Panc1 (cell line): ENCODE results near the gene KRTCAP2. TPM values are rescaled to one million over a fixed set of nuclear protein-coding genes. Genes with fewer than 3 reads are reported as not detected.
"Not testable (repeated sequence)": the region's sequence is repeated elsewhere in the genome, so short reads cannot be mapped to it uniquely, and the experiment has no call there.

Experiments used
- ATAC-seq: fragments of 200-7000 bp; cut with Tn5 transposase; 2 replicates; pipeline ENCODE4 v1.9.1; 2020; ENCODE audit warnings: mild to moderate bottlenecking, moderate library complexity
- BruUV-seq: library from RNA; stranded (reverse); fragments of 400-500 nt; replicated peaks from 2 replicates; lab custom pipeline; 2021; lab: Mats Ljungman, UMichigan
- CTCF ChIA-PET: fragments of 300-600 bp; sonication (Branson Sonifier 250); formaldehyde crosslinking; loops from one replicate; lab custom pipeline; 2022; ENCODE audit warnings: antibody characterized with exemption; lab: Charles Lee
- POLR2A ChIA-PET: fragments of 300-600 bp; sonication (Branson Sonifier 250); formaldehyde crosslinking; loops from one replicate; lab custom pipeline; 2022; ENCODE audit warnings: antibody characterized with exemption; lab: Charles Lee
- DNase-seq: peaks from one replicate; pipeline ENCODE4 v3.0.0-alpha.2; 2010; ENCODE audit warnings: low read depth, low spot score
- H3K27ac ChIP-seq: 2 replicates; pipeline ENCODE4 v1.5.1; 2011; ENCODE audit warnings: mild to moderate bottlenecking, low read length, inconsistent platforms
- H3K27me3 ChIP-seq: fragments of 200-500 bp; sonication (Bioruptor generic); 2 replicates; pipeline ENCODE4 v1.6.0; 2014; ENCODE audit warnings: low read length, inconsistent platforms; ENCODE audit not compliant: control insufficient read depth, insufficient read depth
- H3K36me3 ChIP-seq: fragments of 200-500 bp; sonication (Bioruptor generic); 2 replicates; pipeline ENCODE4 v1.5.1; 2014; ENCODE audit warnings: inconsistent platforms, mild to moderate bottlenecking, low read length, moderate library complexity; ENCODE audit not compliant: control insufficient read depth, insufficient read depth
- H3K4me1 ChIP-seq: 2 replicates; pipeline ENCODE4 v1.5.1; 2011; ENCODE audit warnings: inconsistent platforms, mild to moderate bottlenecking, low read length, moderate library complexity; ENCODE audit not compliant: control insufficient read depth, insufficient read depth
- H3K4me3 ChIP-seq, 2 experiments: 2 replicates each; pipeline ENCODE4 v1.5.1; 2011 to 2012; ENCODE audit warnings: low read depth in 2 of 2, low read length in 2 of 2, mild to moderate bottlenecking in 2 of 2, inconsistent platforms in 1 of 2, moderate library complexity in 1 of 2
- H3K9me3 ChIP-seq: fragments of 200-500 bp; sonication (Bioruptor generic); 2 replicates; pipeline ENCODE4 v1.5.1; 2014; ENCODE audit warnings: low read depth, mild to moderate bottlenecking, inconsistent platforms, low read length, moderate library complexity; ENCODE audit not compliant: control insufficient read depth, insufficient read depth
- POLR2AphosphoS5 ChIP-seq: IDR thresholded peaks from 2 replicates; pipeline ENCODE4 v1.6.1; 2012; ENCODE audit warnings: mild to moderate bottlenecking, low read depth, low read length, moderate library complexity
- SIN3A ChIP-seq: IDR thresholded peaks from 2 replicates; pipeline ENCODE4 v1.6.1; 2012; ENCODE audit warnings: low read depth, mild to moderate bottlenecking, low read length, moderate library complexity, borderline replicate concordance; ENCODE audit not compliant: insufficient read depth
- TCF7L2 ChIP-seq: IDR thresholded peaks from 2 replicates; pipeline ENCODE4 v1.6.1; 2011; ENCODE audit warnings: mild to moderate bottlenecking, low read depth, low read length, inconsistent platforms
- in situ Hi-C: cut with HindIII; loops from 2 replicates; pipeline ENCODE4 v1.10.0; 2016; ENCODE audit warnings: low sequenced_read_pairs, low pct_unique_long_range_greater_than_20kb
- intact Hi-C: fragments of 100-400 bp; cut with micrococcal nuclease; formaldehyde crosslinking; loops from one replicate; pipeline ENCODE4 v1.10.0; 2022; ENCODE audit not compliant: unreplicated experiment
- total RNA-seq: library from RNA; stranded (reverse); gene quantifications from one replicate; pipeline ENCODE4 v1.2.1, GENCODE V29; 2021; ENCODE audit not compliant: unreplicated experiment
- TF ChIP-seq, protein P1 (sequence below): fragments of 450-650 bp; IDR thresholded peaks from 2 replicates; pipeline ENCODE4 v1.5.1; 2017; ENCODE audit warnings: mild to moderate bottlenecking
- TF ChIP-seq, protein P2 (sequence below), 2 experiments: IDR thresholded peaks; 2 replicates each; pipeline ENCODE4 v1.6.1; 2011 to 2012; ENCODE audit warnings: low read depth in 2 of 2, control low read depth in 1 of 2, low read length in 1 of 2, mild to moderate bottlenecking in 1 of 2, moderate library complexity in 1 of 2; ENCODE audit not compliant: insufficient read depth in 1 of 2

The KRTCAP2 gene
- total RNA-seq, 1 experiment from 2014 or later = 155 TPM

DNA sequence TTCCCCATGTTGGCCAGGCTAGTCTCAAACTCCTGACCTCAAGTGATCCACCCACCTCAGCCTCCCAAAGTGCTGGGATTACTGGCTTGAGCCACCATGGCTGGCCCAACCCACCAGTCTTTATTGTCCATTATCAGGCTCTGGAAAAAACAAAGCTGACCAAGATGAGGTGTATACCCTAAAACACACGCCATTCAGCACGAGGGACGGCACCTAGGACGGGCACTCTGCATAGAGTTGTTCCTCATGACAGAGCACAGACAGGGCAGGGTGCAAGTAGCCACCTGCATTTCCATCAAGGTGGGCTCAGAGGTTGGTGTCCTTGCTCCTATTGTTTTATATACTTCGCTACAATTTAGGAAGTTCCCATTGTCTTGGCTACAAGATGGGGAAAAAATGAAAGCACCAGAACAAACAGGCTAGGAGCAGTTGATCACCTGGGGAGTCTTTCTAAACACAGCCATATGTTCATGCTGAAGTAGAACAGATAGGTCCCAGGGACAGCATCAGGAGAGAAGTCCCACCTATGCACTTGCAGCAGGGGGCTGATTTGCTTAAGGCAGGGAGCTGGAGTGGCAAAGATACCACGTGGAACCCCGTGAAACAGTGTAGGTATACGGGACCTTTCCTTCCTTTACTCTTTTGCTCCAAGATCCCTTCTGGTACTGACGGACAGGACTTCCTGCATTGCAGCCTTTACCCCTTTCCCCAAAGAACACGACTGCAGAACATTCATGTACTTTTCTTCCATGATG is 4.5 kb downstream of the KRTCAP2 start:
- TF ChIP-seq, protein P1, sequence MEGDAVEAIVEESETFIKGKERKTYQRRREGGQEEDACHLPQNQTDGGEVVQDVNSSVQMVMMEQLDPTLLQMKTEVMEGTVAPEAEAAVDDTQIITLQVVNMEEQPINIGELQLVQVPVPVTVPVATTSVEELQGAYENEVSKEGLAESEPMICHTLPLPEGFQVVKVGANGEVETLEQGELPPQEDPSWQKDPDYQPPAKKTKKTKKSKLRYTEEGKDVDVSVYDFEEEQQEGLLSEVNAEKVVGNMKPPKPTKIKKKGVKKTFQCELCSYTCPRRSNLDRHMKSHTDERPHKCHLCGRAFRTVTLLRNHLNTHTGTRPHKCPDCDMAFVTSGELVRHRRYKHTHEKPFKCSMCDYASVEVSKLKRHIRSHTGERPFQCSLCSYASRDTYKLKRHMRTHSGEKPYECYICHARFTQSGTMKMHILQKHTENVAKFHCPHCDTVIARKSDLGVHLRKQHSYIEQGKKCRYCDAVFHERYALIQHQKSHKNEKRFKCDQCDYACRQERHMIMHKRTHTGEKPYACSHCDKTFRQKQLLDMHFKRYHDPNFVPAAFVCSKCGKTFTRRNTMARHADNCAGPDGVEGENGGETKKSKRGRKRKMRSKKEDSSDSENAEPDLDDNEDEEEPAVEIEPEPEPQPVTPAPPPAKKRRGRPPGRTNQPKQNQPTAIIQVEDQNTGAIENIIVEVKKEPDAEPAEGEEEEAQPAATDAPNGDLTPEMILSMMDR = no peak
- TF ChIP-seq POLR2AphosphoS5 = no peak
- no peak for TF ChIP-seq SIN3A
- TF ChIP-seq, protein P2, sequence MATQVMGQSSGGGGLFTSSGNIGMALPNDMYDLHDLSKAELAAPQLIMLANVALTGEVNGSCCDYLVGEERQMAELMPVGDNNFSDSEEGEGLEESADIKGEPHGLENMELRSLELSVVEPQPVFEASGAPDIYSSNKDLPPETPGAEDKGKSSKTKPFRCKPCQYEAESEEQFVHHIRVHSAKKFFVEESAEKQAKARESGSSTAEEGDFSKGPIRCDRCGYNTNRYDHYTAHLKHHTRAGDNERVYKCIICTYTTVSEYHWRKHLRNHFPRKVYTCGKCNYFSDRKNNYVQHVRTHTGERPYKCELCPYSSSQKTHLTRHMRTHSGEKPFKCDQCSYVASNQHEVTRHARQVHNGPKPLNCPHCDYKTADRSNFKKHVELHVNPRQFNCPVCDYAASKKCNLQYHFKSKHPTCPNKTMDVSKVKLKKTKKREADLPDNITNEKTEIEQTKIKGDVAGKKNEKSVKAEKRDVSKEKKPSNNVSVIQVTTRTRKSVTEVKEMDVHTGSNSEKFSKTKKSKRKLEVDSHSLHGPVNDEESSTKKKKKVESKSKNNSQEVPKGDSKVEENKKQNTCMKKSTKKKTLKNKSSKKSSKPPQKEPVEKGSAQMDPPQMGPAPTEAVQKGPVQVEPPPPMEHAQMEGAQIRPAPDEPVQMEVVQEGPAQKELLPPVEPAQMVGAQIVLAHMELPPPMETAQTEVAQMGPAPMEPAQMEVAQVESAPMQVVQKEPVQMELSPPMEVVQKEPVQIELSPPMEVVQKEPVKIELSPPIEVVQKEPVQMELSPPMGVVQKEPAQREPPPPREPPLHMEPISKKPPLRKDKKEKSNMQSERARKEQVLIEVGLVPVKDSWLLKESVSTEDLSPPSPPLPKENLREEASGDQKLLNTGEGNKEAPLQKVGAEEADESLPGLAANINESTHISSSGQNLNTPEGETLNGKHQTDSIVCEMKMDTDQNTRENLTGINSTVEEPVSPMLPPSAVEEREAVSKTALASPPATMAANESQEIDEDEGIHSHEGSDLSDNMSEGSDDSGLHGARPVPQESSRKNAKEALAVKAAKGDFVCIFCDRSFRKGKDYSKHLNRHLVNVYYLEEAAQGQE (IDR thresholded peaks at IDR 0.05; ENCODE audit: insufficient read depth in 1 of 2, low read depth in 2 of 2, low read length in 1 of 2) = no peak
- TF ChIP-seq TCF7L2 = no peak
- in situ Hi-C loops (no loop called here), intact Hi-C loops (loop anchor here (2.0 kb wide), 1 partner anchor 76 kb away; no protein-coding TSS in a partner anchor)
- Histone ChIP-seq H3K27ac (no peak overlapping the region), H3K27me3 (no peaks in the 10 kb centered on the region), H3K9me3 (no peaks in the 10 kb centered on the region), H3K36me3 (no peaks in the 10 kb centered on the region; the same call in 1 of the 2 replicates), H3K4me1 (peaks cover 17% of the 10 kb centered on the region), H3K4me3 (no peak overlapping the region)
- no peak for ATAC-seq
- ChIA-PET POLR2A (interaction anchor here (0.7 kb wide), 1 partner anchor 62 kb away, joined by 6 read pairs; no protein-coding TSS in a partner anchor), CTCF (interaction anchor here (1.1 to 3.3 kb wide), 5 partner anchors 56 to 84 kb away, joined by 4 to 27 read pairs (median 5); no protein-coding TSS in a partner anchor)
- BruUV-seq = no TSS peak
- DNase-seq = no peak

DNA sequence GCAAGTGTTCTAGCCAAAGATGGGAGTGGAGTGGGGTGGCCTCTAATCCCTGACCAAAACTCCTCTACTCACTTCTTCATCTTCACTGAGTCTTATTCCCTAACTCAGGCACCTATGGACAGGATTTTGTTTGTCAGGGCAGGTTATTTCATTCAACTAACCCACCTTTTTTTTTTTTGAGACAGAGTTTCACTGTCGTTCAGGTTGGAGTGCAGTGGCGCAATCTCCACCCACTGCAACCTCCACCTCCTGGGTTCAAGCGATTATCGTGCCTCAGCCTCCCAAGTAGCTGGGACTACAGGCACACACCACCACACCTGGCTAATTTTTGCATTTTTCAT is 5.0 kb downstream of the KRTCAP2 start:
- H3K4me3 ChIP-seq, H3K27ac ChIP-seq, H3K9me3 ChIP-seq, in situ Hi-C loops, ATAC-seq, BruUV-seq, DNase-seq, H3K27me3 ChIP-seq, H3K36me3 ChIP-seq: not testable (repeated sequence)
- intact Hi-C loops = loop anchor here (2.0 kb wide), 1 partner anchor 75 kb away; no protein-coding TSS in a partner anchor
- ChIA-PET CTCF (interaction anchor here (0.7 to 3.3 kb wide), 4 partner anchors 9 to 83 kb away, joined by 5 to 27 read pairs (median 6); no protein-coding TSS in a partner anchor), POLR2A (interaction anchor here (0.7 to 1.2 kb wide), 2 partner anchors 37 to 62 kb away, joined by 3 to 6 read pairs; no protein-coding TSS in a partner anchor)
- peaks cover 14% of the 10 kb centered on the region for H3K4me1 ChIP-seq
- TF ChIP-seq, protein P1 = peak; percentile 35
